ENCODE measurements around the gene STOML3.
A peak's percentile ranks its signal among the peaks of the same experiment; 100 is the strongest.
"Not testable (repeated sequence)": the region's sequence is repeated elsewhere in the genome, so short reads cannot be mapped to it uniquely, and the experiment has no call there.

STOML3 gene, protein sequence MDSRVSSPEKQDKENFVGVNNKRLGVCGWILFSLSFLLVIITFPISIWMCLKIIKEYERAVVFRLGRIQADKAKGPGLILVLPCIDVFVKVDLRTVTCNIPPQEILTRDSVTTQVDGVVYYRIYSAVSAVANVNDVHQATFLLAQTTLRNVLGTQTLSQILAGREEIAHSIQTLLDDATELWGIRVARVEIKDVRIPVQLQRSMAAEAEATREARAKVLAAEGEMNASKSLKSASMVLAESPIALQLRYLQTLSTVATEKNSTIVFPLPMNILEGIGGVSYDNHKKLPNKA

DNA sequence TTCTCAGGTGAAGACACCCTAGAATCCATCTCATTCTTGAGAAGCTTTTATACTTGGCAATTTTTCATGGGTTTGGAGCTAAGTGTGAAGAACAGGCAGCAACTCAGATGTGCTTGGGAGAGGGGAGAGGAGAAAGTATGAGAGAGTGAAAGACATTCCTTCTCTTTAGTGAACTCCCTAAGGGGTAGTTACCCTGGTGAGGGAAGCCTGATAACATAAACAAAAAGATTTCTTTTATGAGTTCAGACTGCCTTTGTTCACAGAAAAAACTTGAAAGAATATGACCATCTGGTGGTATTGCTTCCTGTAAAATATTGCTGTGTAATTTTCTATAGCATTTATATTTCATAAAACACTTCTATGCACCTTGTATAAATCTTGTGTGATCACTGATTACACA, at the start of gene STOML3:
Gene STOML3, minus strand, starts transcription at position 139 of the 400 bp plus-strand sequence. Its CDS starts 110 bp downstream, at position 29.
- no peak for DNase-seq

- no peak for DNase-seq
Measured at GRCh38 chr13:39040206-39040605, 49.6 kb upstream of the STOML3 start.

GRCh38 chr13:39039041-39039440, 48.4 kb upstream of the STOML3 start:
- DNase-seq: no peak

DNA sequence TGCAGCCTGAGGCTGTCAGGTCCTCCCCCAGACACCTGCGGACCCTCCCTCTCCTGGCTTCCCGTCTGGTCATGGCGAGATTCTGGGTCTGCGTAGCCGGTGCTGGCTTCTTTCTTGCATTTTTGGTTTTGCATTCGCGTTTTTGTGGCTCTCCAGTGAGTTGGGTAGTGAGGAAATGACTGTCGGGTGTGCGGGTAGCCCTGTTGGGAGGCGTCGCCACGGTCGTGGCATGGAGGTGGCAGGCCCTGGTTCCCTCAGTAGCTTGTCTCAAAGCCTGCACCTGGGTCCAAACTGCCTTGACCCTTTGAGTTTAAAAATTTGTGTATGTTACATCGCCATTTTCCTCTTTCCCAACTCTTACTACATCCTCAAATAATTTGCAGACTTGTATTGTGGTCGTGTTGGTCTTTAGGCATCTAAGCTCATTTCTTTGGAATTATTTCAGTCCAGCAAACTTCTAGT, 48.0 kb upstream of the STOML3 start:
- DNase-seq: no peak

- DNase-seq: peak; percentile 31
Measured at GRCh38 chr13:39037880-39038568, 47.4 kb upstream of the STOML3 start, which contains the start of the genes NHLRC3 and PROSER1. Gene NHLRC3 (plus strand): TSS chr13:39038456. CDS start chr13:39038640, 184 bp downstream. Gene PROSER1 (minus strand): TSS chr13:39038089. CDS start chr13:39037242, 847 bp downstream.

- DNase-seq: no peak
Measured at GRCh38 chr13:39037410-39037879, 46.8 kb upstream of the STOML3 start.

GRCh38 chr13:39036212-39036611, 45.6 kb upstream of the STOML3 start:
- no peak for DNase-seq

DNA sequence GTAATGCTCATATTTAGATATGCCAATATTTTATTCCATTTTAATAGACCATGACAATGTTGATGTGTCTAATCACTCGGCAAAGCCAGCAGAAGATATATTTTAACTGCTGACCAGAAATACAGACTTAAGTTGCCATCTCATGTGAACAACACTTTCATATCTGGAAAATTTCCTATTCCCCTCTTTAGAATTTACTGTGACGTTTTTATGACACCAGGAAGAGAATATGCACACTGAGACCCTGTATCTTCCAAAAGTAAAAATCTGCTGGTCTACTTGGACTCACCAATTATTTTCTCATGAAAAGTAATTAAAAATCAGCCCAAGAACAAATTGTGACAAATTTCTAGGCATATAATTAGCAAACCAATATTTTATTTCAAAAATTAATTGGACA, 45.2 kb upstream of the STOML3 start:
- no peak for DNase-seq

DNA sequence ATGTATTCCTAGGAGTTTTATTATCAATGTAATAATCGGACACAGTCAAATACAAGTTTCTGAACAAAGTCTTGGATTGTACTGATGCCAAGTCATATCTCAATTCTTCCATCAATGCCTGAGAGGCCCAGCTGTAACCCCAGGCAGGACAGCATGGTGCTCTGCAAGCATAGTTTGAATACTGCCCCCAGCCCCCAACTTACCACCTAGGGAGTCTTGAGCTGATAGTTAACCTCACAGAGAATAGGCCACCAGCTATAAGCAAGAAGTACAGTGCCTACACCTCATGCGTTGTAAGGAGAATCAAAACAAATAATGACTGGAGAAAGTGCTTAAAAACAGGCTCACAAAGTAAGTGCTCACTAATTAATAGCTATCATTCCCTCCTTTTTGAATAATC, 44.6 kb upstream of the STOML3 start:
- DNase-seq: no peak

GRCh38 chr13:39034085-39034484, 43.5 kb upstream of the STOML3 start:
- DNase-seq: no peak

GRCh38 chr13:39032150-39032549, 41.5 kb upstream of the STOML3 start:
- no peak for DNase-seq

DNA sequence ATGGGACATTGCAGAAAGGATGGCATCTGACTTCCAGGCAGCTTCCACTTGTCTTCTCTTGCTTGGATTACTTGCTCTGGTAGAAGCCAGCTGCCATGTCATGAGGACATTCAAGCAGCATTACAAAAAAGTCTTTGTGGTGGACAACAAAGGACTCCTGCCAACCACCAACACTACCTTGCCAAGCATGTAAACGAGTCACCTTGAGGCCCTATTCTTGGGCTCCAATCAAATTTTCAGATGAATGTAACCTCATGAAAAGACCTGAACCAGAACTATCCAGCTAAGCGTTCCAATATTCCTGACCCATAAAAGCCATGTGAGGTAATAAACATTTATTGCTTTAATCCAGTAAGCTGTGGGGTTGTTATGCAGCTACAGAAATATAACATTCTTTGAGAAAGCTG, 34.8 kb upstream of the STOML3 start:
- DNase-seq: no peak

- DNase-seq: no peak
Measured at GRCh38 chr13:39023761-39024160, 33.1 kb upstream of the STOML3 start.

DNA sequence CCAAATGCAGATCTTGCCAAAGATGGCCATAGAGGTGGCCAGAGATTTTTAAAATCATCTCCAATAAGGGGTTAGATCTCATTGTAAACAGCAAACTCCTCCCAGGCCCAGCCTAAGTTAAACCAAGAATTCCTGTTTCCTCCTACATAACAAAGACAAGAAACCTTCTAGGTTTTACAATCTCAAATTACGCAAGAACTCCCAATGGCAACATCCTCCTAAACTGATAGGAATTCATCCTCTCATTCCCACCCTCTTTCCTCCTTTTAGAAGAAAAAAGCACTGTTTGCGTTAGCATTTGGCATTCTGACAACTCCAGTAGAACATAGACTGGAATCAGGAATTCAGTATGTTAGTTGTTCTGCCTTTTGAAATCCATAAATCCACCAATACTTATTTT, 32.7 kb upstream of the STOML3 start:
- DNase-seq: no peak

DNA sequence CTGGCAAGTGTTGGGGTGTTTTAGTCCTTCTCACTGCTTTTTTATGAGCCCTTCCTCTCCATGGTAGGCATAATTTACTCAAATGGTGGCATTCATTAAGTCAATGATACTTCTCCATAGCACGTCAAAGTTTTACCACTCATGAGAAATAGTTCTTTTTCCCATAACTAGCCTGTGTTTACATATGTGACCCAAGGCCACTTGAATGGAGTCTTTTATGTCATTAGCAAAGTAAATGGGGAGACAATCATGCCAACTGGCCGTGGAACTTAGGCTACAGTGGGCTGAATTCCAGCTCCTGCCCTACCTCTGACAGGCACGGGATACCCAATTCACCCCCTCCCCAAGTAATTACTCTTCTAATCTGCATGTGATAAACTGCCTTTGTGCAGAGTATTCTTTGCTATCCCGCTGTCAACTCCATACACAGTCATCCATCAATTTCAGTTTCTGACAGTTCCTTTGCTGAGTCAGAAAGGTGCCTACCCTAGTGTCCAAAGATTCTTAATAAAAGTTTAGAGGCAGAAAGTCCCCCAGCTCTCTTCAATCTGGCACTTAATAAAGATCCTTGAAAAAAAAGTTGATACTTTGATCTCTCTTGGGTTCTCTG, 30.3 kb upstream of the STOML3 start:
- DNase-seq: no peak

GRCh38 chr13:39016787-39017186, 26.2 kb upstream of the STOML3 start:
- DNase-seq: no peak

GRCh38 chr13:39016087-39016486, 25.5 kb upstream of the STOML3 start:
- no peak for DNase-seq

DNA sequence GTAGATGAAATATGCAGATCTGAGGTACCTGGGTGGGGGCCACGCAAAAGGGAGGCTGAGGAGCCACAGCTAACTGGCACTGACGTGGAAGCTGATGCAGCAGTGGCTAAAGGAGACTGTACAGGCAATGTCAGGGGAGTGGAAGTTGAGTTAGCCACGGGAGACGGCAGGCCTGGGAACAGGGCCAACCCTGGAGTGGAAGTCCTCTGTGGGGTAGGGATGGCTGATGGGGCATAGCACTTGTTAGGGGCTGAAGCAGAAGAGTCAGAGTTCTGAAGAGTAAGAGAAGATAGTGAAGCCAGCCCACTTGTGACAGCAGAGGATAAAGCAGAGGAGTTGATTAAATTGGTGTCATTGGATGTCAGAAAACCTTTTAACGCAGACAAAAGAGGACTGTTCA, 22.8 kb upstream of the STOML3 start:
- no peak for DNase-seq

GRCh38 chr13:39012608-39013007, 22.0 kb upstream of the STOML3 start:
- no peak for DNase-seq

GRCh38 chr13:39006371-39007111, 15.9 kb upstream of the STOML3 start:
- DNase-seq: not testable (repeated sequence)

- DNase-seq: no peak
Measured at GRCh38 chr13:38998739-38999138, 8.1 kb upstream of the STOML3 start.

DNA sequence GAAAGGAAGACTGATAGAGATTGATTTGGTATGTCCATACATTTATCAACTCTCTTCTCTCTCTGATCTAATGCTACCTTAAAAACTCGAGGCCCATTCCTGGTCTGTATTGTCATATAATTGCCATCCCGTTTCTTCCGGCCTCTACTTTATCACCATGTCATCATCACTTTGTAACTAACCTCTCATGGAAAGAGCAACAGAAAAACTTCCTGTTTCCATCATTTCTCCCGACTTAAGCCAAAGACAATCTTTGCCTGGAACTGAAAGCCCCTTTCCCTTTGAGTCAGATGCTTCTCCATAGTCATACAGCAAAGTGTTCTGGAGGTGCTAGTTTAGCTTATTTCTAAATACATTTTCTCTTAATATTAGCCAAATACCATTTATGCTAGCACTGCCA, 2.8 kb upstream of the STOML3 start:
- DNase-seq: no peak

DNA sequence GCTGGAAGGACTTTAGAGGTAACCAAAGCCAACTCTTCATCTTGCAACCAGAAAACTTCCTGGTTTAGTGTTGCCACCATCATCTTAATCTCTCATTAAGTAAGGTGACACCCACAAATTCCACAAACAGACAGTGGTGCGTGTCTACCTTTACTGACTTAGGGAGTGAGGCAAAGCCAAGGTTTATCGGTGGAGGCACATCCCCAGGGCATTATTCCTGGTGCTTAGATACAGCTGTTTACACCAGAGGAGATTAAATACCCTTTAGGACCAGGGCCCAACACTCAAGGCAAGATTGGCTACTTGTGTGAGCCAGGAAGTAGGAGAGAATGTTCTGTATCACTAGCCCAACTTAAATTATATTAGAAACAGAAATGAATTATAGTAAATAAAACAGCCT, 9.5 kb downstream of the STOML3 start:
- DNase-seq: no peak
